Fibroblast of villous mesenchyme (primary cell): ENCODE data around the gene TNIP1. TPM values are rescaled to one million over a fixed set of nuclear protein-coding genes. Genes with fewer than 3 reads are reported as not detected.

Source experiments
- DNase-seq: peaks from one replicate; pipeline ENCODE4 v3.0.0-alpha.2; 2010; ENCODE audit warnings: low read depth
- H3K4me3 ChIP-seq: 2 replicates; pipeline ENCODE4 v1.5.1; 2011; ENCODE audit warnings: low read depth, mild to moderate bottlenecking, low read length
- total RNA-seq: library from RNA; depleted of rRNA; stranded (reverse); fragments of >200 nt; gene quantifications from 2 replicates; pipeline ENCODE4 v1.2.3, GENCODE V29; 2012
- TF ChIP-seq, protein P1 (sequence below): IDR thresholded peaks from 2 replicates; pipeline ENCODE4 v1.5.1; 2012; ENCODE audit warnings: low read depth, mild to moderate bottlenecking, low read length; ENCODE audit not compliant: insufficient read depth

Gene TNIP1
- total RNA-seq, 1 donor = 108 TPM

DNA sequence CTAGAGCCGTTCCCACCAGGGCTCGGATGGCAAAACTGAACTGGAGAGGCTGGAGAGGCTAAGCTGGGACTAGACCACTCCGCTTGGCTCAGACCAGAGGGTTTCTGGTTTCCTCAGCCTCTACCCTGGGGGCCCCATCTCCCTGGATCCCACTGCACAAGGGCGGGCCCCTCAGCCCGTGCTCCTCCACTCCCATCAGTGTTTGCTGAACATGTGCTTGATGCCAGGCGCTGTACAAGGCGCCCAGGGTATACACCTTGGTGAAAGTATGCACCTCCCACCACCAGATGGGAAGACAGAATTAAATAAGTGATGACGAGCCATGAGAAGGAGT, 42.5 kb downstream of the TNIP1 start:
- H3K4me3 ChIP-seq = no peak overlapping the region
- TF ChIP-seq, protein P1, sequence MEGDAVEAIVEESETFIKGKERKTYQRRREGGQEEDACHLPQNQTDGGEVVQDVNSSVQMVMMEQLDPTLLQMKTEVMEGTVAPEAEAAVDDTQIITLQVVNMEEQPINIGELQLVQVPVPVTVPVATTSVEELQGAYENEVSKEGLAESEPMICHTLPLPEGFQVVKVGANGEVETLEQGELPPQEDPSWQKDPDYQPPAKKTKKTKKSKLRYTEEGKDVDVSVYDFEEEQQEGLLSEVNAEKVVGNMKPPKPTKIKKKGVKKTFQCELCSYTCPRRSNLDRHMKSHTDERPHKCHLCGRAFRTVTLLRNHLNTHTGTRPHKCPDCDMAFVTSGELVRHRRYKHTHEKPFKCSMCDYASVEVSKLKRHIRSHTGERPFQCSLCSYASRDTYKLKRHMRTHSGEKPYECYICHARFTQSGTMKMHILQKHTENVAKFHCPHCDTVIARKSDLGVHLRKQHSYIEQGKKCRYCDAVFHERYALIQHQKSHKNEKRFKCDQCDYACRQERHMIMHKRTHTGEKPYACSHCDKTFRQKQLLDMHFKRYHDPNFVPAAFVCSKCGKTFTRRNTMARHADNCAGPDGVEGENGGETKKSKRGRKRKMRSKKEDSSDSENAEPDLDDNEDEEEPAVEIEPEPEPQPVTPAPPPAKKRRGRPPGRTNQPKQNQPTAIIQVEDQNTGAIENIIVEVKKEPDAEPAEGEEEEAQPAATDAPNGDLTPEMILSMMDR = no peak

DNA sequence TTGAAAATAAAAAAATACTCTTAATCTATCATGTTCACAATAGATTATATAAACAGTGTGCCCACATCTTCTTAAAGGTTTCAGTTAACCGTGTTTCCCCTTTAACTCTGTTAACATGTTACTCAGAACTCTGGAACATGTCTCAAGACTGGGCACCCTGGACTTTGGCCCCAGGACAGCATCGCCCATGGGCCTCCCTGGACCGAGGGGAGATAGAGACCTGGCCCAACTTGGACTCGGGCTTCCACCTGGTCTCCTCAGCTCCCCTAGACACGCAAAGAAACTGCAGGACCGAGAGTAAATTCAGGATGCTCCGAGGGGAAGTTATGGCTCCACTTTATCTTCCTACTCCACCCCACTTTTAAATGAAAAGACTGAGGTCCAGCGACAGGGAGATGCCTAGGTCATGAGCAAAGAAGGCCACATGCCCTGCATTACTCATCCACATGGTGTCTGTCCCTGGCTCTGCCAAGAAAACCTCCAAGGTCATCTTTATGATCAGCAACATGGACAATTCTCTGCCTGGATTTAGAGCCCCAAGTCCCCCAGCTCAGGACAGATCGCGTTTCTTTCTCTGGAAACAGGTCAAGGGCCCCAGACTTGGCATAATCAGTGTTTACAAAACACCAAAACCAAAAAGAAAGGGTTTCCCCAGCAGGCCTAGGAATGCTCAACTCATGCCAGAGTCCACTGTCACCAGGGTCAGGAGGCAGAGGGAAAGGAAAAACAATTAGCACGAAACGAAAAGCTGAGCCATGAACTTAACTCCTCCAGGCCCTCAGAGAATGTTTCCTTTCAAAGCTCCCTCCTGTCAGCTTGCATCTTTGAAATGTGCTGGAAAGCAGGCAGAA, 43.0 kb downstream of the TNIP1 start:
- DNase-seq = peak; percentile 87
- no peak overlapping the region for H3K4me3 ChIP-seq
- TF ChIP-seq, protein P1 = no peak

More for the DNA sequence above, 42.5 kb downstream of the TNIP1 start:
- DNase-seq = no peak

DNA sequence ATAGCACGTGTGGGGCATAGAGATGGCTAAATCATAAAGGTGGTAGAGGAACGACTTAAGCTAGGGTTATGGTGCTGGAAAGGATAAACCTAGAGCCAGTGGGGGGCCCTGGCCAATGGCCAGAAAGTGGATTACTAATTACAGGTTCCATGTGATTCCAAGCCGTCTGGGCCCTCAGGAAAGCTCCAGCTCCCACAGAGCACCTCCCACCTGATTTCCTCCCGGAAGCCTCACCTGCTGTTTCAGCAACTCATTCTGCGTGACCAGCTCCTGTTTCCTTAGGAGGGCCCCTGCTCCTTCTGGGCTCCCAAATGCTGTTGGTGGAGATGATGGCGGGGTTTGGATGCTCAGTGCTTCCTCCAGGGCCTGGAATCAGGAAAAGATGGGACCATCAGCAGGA, 44.3 kb downstream of the TNIP1 start:
- TF ChIP-seq, protein P1 = no peak
- no peak for DNase-seq
- H3K4me3 ChIP-seq = no peak overlapping the region

DNA sequence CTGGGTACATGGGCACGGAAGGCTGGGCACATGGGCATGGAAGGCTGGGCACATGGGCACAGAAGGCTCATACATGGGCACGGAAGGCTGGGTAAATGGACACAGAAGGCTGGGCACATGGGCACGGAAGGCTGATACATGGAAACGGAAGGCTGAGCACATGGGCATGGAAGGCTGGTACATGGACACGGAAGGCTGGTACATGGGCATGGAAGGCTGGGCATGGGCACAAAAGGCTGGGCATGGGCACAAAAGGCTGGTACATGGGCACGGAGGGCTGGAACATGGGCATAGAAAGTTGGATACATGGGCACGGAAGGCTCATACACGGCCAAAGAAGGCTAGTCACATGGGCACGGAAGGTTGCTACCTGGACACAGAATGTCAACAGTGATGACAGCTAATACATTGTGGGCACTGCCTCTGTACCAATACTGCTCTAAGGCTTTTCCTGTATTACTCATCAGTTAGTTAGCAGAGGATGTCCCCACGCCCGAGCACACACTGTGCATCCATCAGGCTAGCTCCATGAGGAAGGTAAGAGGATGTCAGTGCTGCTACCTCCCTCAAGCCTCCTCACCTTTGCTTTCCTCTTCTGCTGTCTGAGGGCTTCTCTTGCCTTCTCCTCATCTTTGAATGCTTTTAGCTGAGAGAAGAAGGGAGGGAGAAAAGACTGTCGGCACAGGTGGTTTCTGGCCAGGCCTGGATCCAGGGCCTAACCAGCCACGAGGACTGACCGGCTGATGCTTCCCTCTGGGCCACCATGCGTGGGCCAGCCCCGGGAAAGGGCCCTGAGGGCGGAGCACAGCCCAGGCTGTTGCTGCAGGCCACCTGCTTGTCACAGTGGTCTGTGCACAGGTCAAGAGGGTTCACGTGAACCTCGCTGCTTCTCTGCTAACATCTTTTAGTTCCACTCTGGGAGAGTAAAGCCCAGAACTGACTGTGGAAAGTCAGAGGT, 46.1 kb downstream of the TNIP1 start:
- TF ChIP-seq, protein P1 = no peak
- DNase-seq = no peak
- H3K4me3 ChIP-seq = no peak overlapping the region

DNA sequence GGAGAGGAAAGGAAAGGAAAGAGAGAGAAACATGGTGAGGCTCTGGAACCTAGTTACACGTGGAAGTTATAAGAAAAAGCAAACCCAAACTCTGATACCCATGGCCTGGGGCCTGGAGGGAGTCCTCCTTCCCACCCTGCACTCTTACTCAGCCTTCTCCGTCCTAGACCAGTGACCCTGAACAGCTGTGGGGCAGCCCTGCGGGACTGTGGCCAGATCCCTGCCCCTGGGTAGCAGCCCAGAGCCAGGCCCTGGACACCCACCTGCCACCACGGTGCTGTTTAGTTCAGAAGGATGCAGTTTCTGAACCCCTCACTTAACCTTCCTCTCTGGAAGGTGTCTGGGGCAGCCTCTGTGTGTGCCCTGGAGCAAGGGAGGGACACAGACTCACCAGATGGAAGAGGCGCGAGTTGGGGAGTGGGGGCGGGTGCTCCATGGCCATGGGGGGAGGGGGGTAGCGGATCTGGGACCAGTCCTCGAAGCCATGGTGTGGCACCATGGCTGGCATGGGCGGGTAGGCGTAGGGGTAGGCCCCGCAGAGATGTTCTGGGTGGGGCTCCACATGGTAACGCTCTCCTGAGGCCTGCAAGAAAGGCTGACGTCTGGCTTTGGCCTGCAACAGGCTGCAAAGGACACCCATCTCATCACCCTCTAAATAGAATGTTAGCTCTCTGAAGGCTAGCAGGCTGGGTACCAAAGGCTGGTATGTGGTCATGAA, 47.5 kb downstream of the TNIP1 start:
- no peak overlapping the region for H3K4me3 ChIP-seq
- TF ChIP-seq, protein P1 = no peak
- no peak for DNase-seq

DNA sequence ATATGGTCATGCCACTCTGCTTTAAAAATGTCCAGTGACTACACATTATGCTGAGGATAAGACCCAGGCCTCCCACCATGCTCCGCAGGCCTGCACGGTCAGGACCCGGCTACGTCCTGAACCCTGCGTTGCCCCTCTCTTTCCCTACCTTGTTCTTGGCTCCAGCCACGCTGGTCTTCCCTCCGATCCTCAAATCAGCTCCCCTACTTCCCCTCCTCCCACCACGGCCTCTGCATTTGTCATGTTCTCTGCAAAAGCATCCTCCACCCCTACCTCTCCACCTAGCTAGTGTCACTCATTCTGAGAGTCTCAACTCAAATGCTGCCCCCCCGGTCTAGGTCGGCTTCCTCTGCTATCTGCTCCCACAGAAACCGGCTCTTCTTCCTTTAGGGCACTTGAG, 49.3 kb downstream of the TNIP1 start:
- no peak for DNase-seq

More for the DNA sequence above, 49.3 kb downstream of the TNIP1 start:
- TF ChIP-seq, protein P1 = no peak
- no peak overlapping the region for H3K4me3 ChIP-seq
